ENCODE data around the gene DDX28.

GRCh38 chr16:67979955-67980678, 42.9 kb downstream of the DDX28 start, which contains the start of gene DPEP3:
- TF ChIP-seq POLR2A (IDR thresholded peaks at IDR 0.05; ENCODE audit: low read length) (no peak), GATA1 (IDR thresholded peaks at IDR 0.05; ENCODE audit: low read depth, low read length) (no peak)
